ENCODE results near the gene ZBTB46.

- no peak for TF ChIP-seq CTCF (IDR thresholded peaks at IDR 0.05)
- TF ChIP-seq ZFX (IDR thresholded peaks at IDR 0.05; ENCODE audit: borderline replicate concordance): no peak
Observed at GRCh38 chr20:63753381-63753780, 77.7 kb downstream of the ZBTB46 start.

Data from 22Rv1 (cell line).